Hematopoietic multipotent progenitor cell treated with erythropoietin and hydrocortisone succinate and interleukin-3 and kit ligand, for 4 days (in vitro differentiated cells): ENCODE measurements around the gene ZSCAN10.
"Not testable (repeated sequence)": the region's sequence is repeated elsewhere in the genome, so short reads cannot be mapped to it uniquely, and the experiment has no call there.

Source experiments
- DNase-seq: peaks from one replicate; pipeline ENCODE4 v3.0.0-alpha.2; 2015

Gene ZSCAN10

DNA sequence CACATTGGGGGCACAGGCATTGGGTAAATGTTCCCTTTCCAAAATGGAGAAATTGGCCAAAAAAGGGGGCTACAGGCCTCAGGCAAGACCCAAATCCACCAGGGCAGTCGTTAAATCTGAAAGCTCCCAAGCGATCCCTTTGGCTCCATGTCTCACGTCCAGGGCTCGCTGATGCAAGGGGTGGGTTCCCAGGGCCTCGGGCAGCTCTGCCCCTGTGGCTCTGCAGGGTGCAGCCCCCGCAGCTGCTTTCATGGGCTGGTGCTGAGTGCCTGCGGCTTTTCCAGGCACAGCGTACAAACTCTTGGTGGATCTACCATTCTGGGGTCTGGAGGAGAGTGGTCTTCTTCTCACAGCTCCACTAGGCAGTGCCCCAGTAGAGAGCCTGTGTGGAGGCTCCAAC lies 15.7 kb downstream of the ZSCAN10 start:
- DNase-seq: not testable (repeated sequence)

DNA sequence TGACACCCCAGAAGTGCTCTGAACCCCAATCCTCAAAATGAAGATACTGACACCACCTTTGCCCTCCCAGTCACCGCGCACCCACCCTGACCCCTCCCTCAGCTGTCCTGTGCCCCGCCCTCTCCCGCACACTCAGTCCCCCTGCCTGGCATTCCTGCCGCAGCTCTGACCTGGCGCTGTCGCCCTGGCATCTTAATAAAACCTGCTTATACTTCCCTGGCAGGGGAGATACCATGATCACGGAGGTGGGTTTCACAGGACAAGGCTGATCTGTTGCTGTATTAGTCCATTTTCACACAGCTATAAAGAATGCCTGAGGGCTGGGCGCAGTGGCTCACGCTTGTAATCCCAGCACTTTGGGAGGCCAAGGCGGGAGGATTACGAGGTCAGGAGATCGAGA lies 17.1 kb downstream of the ZSCAN10 start:
- DNase-seq: not testable (repeated sequence)

DNA sequence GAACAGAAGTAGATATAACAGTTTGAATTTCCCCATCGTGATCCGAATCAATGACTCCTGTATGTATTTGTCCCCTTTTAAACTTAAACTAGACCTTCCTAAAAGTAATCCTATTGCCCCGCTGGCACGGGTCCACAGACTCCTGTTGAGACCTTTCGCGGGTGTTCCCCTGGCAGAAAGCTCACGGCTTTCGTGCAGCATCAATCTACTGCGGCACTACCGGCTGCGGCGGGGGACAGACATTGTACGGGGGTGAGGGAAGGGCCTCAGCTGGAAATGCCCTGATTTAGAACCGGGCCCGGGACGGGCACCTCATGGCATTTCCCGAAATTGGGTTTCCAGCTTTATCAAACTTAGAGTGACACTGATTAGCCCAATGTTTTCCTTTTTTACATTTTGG lies 19.1 kb downstream of the ZSCAN10 start:
- DNase-seq: no peak

DNA sequence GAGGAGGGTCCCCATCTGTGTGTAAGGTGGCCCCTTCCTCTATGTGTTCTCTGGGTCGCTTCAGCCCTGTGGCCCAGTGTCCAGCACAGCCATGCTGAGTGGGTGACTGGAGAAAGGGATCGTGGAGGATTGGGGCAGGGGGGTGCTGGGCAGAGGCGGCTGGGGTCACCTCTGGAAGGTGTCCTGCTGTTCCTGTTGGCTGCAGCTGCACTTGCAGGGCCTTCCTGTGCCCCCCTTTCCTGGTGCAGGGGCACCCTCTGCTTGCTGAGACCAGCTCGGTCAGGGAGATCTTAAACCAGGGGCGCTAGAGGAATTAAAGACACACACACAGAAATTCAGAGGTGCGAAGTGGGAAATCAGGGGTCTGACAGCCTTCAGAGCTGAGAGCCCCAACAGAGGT lies 22.5 kb downstream of the ZSCAN10 start:
- DNase-seq: no peak

DNA sequence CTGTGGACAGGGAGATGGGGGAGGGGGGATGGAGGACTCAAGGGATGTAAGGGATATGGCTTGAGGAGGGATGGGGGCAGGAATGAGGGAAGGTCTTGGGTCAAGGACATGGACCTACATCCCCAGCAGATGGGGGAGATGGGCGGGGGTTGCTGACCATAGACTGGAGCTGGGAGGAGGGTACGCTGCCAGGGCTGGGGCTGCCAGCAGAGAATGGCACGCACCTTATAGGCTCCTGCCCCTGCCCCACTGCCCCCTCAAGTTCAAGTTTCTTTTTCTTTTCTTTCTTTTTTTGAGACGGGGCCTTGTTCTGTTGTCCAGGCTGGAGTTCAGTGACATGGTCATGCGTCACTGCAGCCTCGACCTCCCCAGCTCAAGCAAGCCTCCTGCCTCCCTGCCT lies 23.1 kb downstream of the ZSCAN10 start:
- not testable (repeated sequence) for DNase-seq

DNA sequence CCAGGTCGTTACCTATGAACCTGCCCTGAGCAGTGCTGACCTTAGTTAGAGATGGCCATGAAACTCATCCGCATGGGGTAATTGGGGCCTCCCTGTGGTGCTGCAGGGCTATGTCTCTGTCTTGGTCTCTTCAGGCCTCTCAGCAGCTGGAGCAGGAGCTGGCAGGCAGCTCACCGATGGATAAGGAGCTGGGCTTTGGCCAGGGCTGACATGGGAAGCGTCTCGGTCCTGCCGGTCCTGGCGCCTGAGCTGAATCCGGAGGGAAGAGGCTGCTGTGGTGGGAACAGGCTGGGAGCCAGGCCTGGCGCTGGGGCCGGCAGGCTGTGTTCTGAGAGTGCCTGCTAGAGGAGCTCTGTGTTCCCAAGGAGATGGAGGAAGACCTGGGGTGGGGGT lies 23.6 kb downstream of the ZSCAN10 start:
- no peak for DNase-seq

DNA sequence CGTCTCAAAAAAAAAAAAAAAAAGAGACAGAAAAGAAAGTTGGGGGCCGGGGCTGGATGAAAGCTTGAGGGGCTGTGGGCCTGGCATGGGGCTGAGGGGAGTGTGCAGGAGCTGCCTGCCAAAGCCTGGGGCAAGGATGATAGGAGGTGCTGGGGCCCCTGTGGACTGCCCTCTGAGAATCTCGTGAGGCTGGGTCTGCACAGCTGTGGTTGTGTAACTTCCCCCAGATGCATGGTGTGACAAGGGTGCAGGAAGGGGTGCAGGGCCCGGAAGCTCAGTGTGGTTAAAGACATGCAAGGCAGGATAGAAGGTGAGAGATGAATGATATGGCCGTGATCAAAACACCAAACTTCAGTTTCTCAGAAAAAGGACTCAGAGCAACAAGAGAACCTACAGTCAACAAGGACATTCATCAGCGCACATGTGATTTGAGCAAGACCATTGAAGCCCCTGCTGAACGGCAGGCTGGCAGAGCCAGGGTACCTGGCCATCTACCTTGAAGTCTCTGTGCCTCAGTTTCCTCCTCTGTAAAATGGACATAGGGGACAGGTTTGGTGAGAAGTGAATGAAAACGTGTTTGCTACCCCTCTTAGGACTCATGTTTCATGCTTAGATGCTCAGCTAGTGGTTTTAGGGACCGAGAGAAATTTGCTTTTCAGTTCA lies 24.1 kb downstream of the ZSCAN10 start:
- DNase-seq: peak; percentile 93

DNA sequence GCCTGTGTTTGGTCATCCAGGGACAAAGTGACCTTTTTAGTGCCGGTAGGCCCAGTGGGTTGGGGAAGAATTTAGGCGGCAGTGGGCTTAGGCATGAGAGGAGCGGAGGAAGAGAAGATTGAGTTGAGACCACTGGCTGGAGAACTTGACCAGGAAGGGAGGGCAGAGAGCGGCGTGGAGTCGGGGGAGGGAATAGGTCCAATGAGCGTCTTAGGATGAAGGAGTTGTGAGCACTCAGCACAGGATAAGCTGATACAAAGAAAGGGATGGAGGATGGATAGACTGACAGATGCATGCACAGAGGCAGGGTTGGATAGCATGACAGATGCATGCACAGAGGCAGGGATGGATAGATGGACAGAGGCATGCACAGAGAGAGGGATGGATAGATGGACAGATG lies 25.6 kb downstream of the ZSCAN10 start:
- no peak for DNase-seq

DNA sequence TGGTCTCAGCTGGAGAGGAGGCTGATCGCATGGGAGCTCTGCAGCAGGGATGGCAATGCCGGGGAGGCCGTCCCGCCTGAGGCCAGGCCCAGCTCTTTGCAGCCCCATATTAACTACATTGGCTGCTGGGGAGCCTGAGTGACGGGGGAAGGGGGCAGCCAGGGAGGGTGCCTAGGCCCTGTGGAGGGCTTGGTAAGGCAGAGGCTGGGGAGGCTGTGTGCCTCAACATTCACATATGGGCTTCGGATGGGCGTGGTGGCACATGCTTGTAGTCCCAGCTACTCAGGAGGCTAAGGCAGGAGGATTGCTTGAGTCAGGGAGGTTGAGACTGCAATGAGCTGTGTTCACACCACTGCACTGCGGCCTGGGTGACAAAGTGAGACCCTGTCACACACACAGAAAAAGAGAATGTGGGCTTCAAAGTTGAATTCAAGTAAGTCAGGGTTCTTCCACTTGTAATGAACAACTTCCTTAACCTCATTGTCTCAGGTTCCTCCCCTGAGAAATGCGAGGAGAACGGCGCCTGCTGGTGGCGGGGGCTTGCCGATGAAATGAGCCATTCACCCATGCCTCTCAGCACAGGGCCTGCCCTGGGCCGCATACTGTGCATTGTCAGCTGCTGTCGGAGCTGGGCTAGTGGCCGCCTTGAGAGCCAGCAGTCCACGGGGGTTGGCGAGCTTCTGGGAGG lies 26.4 kb downstream of the ZSCAN10 start:
- peak; percentile 41 for DNase-seq

DNA sequence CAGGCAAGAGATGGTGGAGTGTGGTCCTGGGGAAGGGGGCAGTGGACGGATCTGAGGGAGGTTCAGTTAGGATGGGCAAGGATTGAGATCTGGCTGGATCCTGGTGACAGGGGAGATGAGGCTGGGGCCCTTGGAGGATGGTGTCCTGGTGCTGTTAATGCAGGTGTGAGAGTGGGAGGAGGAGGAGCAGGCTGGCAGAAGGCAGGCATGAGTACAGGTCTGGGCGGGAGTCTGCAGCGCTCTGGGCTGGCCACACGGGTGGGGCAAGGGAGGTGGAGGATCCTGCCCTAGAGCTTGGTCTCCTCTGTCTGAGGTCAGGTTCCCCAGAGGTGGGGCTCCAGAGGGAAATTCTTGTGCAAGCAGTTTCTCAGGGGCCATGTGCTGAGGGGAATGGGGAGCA lies 26.9 kb downstream of the ZSCAN10 start:
- not testable (repeated sequence) for DNase-seq

DNA sequence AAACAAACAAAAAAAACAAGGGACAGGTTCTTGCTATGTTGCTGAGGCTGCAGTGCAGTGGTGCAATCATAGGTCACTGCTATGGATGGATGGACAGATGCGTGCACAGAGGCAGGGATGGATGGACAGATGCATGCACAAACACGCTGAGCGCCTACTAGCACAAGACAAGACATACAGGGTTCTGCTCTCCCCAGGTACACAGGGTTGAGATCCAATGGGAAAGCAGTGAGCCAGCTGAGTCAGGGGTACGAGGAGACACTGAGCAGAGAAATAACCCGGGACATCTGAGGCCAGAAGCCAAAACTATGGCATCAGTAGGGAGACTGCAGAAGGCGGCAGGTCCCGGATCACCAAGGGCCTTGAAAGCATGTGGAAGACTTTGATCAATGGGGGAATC lies 27.4 kb downstream of the ZSCAN10 start:
- no peak for DNase-seq

DNA sequence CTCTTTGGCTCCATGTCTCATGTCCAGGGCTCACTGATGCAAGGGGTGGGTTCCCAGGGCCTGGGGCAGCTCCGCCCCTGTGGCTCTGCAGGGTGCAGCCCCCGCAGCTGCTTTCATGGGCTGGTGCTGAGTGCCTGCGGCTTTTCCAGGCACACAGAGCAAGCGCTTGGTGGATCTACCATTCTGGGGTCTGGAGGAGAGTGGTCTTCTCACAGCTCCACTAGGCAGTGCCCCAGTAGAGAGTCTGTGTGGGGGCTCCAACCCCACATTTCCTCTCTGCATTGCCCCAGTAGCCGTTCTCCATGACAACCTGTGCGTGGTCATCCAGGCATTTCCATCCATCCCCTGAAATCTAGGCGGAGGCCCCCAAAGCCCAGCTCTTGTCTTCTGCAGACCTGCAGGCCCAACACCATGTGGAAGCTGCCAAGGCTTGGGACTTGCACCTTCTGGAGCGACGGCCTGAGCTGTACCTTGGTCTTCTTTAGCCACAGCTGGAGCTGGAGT lies 28.4 kb downstream of the ZSCAN10 start:
- no peak for DNase-seq

DNA sequence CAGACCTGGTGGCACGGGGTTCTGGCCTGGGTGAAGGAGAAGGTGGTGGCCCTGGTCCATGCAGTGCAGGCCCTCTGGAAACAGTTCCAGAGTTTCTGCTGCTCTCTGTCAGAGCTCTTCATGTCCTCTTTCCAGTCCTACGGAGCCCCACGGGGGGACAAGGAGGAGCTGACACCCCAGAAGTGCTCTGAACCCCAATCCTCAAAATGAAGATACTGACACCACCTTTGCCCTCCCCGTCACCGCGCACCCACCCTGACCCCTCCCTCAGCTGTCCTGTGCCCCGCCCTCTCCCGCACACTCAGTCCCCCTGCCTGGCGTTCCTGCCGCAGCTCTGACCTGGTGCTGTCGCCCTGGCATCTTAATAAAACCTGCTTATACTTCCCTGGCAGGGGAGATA lies 29.9 kb downstream of the ZSCAN10 start:
- not testable (repeated sequence) for DNase-seq

DNA sequence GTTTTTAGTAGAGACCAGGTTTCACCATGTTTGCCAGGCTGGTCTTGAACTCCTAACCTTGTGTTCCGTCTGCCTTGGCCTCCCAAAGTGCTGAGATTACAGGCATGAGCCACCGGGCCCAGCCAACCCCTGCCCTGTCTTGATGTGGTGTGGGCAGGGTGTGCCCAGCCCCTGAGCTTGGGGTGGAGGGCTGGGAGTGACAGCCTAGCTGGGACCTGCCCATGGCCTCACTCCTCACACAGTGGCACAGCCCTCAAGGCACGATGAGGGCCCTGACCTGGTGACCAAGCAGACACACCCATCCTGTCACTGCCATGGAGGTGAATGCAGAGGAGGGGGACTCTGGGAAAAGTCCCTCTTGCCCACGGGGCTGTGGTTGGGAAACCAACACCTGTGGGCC lies 30.6 kb downstream of the ZSCAN10 start:
- DNase-seq: no peak

DNA sequence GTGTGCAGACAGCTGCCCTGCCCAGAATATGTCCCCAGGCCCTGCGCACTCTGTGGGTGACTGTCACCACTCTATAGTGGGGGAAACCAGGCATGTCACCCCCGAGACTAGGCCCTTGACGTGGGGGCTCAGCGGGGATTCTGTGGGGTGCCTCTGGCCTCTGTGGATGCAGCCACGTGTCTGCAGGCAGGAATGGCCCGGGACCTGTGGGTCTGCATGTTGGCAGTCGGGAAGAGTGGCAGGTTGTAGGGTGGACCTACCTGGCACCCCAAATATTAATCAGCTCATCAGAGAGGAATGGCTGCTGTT lies 32.7 kb downstream of the ZSCAN10 start:
- DNase-seq: no peak

DNA sequence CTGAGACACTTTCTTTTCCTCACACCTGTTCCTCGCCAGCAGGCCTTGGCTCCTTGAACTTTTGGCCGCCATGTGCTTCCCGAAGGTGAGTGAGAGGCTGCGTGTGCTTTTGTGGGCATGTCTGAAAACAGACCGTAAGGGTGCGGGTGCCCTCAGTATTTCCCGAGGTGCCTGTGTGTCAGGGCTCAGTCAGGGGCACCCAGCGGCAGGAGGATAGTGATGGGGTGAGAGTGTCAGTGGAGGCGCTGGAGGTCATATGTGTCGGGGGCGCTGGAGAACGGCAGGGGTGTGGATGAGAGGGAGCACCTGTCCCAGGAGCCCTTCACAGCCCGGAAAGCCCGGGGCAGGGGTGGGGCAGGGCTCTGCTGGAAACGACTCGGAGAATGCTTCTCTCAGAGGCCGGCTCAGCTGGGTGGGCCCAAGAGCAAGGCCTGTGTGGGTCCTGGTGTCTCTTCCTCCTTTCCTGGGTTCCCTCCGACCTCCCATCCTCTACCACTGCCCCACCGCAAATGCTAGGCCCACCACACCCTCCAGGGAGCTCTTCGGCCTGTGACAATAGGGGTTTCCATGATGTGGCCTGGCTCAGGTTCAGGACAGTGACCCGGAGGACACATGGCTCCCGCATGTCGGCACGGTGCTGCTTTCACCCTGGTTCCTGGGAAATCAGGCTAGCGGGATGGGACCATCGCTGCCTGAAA lies 33.2 kb downstream of the ZSCAN10 start:
- DNase-seq: no peak

DNA sequence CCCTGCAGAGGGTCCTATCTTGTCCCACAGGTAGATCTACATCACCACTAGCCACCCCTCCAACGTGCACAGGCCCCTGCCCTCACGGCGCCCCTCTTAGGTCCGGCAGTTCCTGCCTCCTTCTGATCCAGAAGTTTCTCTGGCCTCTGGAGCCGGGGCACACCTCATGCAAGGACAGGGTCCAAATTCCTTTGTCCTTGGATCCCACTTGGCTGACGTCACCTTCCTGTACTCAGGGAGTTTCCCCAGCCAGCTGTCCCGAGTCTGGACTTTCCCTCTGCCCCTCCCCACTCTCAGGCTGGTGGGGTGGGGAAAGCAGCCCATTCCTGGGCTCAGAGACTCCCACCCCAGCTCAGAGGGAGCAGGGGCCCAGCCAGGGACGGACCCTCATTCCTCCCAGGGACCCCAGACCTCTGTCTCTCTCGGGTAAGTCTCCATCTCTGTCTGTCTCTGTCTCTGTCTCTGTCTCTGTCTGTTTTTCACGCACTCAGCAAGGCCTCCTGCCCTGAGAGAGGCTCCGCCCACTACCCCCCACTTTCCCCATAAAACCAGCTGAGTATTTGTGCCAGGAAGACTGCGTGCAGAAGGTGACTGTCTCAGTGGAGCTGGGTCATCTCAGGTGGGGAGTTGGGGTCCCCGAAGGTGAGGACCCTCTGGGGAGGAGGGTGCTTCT lies 33.9 kb downstream of the ZSCAN10 start, which contains the start of gene IL32:
Gene IL32, plus strand, starts transcription at position 572 of the 673 bp plus-strand sequence. CDS start 172 bp downstream, outside the sequence.
- no peak for DNase-seq

DNA sequence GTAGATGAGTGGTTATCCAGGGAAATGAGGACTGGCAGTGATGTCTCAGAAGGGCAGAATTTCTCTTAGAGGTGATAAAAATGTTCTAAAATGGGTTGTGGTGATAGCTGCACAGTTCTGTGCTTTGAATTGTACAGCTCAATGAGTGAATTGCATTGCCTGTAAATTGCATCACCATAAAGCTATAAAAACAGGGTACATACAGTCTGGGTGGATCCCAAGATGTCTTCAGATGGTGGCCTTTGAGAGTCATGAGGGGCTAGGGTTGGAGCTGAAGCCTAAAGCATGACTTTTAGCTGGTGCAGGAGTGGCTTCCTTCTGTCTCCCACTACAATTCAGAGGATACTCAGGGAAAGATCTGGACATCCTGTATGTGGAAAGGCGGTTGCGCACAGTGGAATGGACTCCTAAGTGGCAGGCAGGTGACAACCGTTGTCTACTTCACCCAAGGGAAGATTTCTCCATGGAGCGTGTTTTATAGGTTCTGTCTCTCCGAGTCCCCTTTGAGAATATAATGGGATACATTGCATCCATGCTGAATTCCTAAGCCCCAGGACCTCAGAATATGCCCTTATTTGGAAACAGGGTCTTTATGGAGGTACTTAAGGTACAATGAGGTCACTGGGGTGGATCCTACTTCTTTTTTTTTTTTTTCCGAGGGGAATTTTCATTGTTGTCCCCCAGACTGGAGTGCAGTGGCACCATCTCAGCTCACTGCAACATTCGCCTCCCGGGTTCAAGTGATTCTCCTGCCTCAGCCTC lies 35.3 kb downstream of the ZSCAN10 start:
- DNase-seq: no peak

DNA sequence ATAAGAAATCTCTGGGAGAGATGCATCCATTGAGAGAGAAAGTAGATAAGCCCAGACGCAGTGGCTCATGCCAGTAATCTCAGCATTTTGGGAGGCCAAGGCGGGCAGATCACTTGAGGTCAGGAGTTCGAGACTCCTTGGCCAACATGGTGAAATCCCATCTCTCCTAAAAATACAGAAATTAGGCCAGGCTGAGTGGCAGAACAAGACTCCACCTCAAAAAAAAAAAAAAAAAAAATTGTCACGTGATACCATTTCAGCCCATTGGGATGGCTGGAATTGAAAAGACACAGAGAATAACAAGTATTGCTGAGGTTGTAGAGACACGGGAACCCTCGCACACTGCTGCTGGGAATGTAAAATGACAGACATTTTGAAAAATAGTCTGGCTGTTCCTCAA lies 36.5 kb downstream of the ZSCAN10 start:
- no peak for DNase-seq

DNA sequence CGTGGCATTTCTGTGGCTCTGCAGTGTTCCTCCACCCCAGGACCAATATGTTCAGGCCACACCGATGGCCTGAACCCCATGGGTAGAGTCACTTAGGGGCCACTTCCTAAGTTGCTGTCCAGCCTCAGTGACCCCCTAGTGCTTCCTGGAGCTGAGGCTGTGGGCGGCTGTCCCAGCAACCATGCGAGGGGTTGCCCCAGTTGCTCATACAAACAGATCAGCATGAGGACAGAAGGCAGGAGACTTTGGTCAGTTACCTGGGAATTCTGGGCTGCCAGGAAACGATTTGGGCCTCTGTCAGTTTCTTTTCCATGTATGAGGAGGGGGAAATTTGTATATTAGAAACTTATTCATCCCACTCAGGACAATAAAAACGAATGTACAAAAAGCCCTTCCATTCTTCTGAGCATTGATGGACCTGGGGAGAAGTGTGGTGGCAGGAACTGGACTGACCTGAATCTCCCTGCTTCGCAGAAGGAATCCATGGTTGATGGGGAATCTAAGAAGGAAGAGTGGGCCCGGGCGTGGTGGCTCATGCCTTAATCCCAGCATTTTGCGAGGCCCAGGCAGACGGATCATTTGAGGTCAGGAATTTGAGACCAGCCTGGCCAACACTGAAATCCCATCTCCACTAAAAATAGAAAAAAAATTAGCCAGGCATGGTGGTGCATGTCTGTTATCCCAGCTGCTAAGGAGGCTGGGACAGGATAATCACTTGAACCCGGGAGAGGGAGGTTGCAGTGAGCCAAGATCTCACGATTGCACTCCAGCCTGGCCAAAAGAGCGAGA lies 38.6 kb downstream of the ZSCAN10 start:
- no peak for DNase-seq

DNA sequence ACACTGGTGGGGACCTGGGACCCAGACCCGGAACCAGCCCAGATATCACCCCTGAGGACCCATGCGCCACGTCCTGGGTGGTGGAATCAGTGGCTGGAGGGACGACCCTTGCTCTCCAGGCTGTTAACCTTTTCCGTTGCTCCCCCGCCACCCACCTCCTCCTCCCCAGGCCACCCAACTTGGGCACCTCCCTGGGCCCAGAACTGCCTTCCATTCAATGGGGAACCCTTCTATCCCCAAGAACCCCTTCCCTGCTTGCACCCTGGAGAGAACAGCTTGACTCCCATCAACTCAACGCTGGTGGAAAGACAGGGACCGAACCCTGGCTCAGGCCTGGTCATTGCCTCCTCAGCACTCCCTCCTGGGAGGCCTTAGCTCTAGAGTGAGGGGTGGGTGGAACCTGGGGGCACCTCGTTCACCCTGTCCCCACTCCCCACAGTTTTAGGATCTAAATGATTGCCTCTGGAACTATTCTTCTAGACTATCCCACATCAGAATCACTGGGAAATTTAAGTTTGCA lies 39.3 kb downstream of the ZSCAN10 start:
- DNase-seq: no peak
